HFFc6 (cell line): ENCODE measurements around the gene TUBA4A. TPM values are rescaled to one million over a fixed set of nuclear protein-coding genes. Genes with fewer than 3 reads are reported as not detected.
"Not testable (repeated sequence)": the region's sequence is repeated elsewhere in the genome, so short reads cannot be mapped to it uniquely, and the experiment has no call there.

Source experiments
- DNase-seq: peaks from one replicate; pipeline ENCODE4 v3.0.0-alpha.2; 2018
- H3K27ac Mint-ChIP-seq: 2 replicates; pipeline ENCODE4 v1.8.0; 2020; ENCODE audit warnings: mild to moderate bottlenecking, mixed read lengths
- H3K27me3 Mint-ChIP-seq: 2 replicates; pipeline ENCODE4 v1.8.0; 2021; ENCODE audit warnings: mild to moderate bottlenecking, moderate library complexity, mixed read lengths; ENCODE audit not compliant: insufficient read depth
- H3K36me3 Mint-ChIP-seq: 2 replicates; pipeline ENCODE4 v1.8.0; 2021; ENCODE audit warnings: low read depth, mixed read lengths
- H3K4me1 Mint-ChIP-seq: 2 replicates; pipeline ENCODE4 v1.8.0; 2020; ENCODE audit warnings: low read depth, mixed read lengths
- H3K4me3 Mint-ChIP-seq: 2 replicates; pipeline ENCODE4 v1.8.0; 2020; ENCODE audit warnings: mild to moderate bottlenecking, moderate library complexity, mixed read lengths
- H3K9me3 Mint-ChIP-seq: 2 replicates; pipeline ENCODE4 v1.8.0; 2020; ENCODE audit warnings: mild to moderate bottlenecking, mixed read lengths
- total RNA-seq, 6 experiments: library from RNA; stranded (reverse); fragmentation: NEBNext Ultra II Directional; extraction: Animal tissue kit (Norgen Biotek cat#: 25700); gene quantifications; 2 replicates in 1 of 6; 3 replicates in 5 of 6; pipeline ENCODE4 v1.2.3, GENCODE V29; 2021
- TF ChIP-seq, protein P1 (sequence below): fragments of 200-600 bp; sonication (generic); IDR thresholded peaks from 2 replicates; pipeline ENCODE4 v1.5.0; 2021; ENCODE audit warnings: antibody characterized with exemption, mild to moderate bottlenecking

Gene TUBA4A
- total RNA-seq, 6 experiments from 2014 or later: 40.4 to 66.3 (median 48.2) TPM

DNA sequence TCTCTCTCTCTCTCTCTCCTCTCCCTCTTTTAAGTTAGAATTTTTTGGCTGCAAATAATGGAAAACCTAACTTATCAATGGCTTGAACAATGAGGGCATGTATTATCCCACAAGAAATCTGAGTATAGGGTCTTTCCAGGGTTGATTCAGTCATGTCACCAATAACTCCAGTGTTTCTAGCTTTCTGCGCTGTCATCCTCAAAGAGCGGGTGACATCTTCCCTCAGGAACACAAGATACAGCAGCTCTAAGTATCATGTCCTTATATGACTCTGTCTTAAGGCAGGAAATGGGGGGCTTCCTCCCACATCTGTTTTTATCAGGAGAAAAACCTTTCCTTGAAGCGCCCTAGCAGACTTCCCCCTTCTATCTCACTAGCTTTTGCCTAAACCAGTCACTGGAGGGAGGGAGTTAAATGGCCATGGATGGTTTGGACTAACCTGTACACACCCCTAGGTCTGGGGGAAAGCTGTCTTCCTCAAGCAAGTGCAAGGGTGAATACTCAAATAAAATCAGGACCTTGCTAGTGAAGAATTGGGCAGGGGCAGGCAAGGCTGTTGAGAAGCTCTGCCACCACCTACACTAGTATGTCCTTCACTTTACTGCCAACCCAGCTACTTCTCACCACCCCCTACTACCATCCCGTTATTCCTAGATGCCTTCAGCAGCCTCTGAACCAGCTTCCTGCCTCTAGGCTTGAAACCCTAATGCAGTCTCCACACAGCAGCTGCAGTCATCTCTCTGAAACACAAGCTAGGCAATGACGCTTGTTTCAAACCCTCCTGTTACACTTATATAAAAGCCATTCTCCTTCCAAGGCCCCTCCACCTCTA lies 7.5 kb upstream of the TUBA4A start:
- H3K27ac Mint-ChIP-seq: no peak overlapping the region
- H3K4me1 Mint-ChIP-seq: peaks cover 6% of the 10 kb centered on the region; the same call in 1 of the 2 replicates
- H3K9me3 Mint-ChIP-seq: no peaks in the 10 kb centered on the region
- no peak overlapping the region for H3K4me3 Mint-ChIP-seq
- H3K27me3 Mint-ChIP-seq: peaks cover 29% of the 10 kb centered on the region
- H3K36me3 Mint-ChIP-seq: no peaks in the 10 kb centered on the region
- DNase-seq: no peak
- TF ChIP-seq, protein P1, sequence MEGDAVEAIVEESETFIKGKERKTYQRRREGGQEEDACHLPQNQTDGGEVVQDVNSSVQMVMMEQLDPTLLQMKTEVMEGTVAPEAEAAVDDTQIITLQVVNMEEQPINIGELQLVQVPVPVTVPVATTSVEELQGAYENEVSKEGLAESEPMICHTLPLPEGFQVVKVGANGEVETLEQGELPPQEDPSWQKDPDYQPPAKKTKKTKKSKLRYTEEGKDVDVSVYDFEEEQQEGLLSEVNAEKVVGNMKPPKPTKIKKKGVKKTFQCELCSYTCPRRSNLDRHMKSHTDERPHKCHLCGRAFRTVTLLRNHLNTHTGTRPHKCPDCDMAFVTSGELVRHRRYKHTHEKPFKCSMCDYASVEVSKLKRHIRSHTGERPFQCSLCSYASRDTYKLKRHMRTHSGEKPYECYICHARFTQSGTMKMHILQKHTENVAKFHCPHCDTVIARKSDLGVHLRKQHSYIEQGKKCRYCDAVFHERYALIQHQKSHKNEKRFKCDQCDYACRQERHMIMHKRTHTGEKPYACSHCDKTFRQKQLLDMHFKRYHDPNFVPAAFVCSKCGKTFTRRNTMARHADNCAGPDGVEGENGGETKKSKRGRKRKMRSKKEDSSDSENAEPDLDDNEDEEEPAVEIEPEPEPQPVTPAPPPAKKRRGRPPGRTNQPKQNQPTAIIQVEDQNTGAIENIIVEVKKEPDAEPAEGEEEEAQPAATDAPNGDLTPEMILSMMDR: no peak

DNA sequence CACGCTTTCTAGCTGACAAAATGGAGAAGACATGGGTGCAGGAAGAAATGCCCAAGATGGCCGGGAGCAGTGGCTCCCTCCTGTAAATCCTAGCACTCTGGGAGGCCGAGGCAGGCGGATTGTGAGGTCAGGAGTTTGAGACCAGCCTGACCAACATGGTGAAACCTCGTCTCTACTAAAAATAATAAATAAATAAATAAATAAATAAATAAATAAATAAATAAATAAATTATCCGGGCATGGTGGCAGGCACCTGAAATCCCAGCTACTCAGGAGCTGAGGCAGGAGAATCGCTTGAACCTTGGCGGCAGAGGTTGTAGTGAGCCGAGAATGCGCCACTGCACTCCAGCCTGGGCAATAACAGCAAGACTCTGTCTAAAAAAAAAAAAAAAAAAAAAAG lies 5.2 kb upstream of the TUBA4A start:
- not testable (repeated sequence) for DNase-seq, H3K4me3 Mint-ChIP-seq, H3K36me3 Mint-ChIP-seq, H3K9me3 Mint-ChIP-seq, H3K27ac Mint-ChIP-seq
- Mint-ChIP-seq H3K4me1 (peaks cover 13% of the 10 kb centered on the region), H3K27me3 (peaks cover 22% of the 10 kb centered on the region)

DNA sequence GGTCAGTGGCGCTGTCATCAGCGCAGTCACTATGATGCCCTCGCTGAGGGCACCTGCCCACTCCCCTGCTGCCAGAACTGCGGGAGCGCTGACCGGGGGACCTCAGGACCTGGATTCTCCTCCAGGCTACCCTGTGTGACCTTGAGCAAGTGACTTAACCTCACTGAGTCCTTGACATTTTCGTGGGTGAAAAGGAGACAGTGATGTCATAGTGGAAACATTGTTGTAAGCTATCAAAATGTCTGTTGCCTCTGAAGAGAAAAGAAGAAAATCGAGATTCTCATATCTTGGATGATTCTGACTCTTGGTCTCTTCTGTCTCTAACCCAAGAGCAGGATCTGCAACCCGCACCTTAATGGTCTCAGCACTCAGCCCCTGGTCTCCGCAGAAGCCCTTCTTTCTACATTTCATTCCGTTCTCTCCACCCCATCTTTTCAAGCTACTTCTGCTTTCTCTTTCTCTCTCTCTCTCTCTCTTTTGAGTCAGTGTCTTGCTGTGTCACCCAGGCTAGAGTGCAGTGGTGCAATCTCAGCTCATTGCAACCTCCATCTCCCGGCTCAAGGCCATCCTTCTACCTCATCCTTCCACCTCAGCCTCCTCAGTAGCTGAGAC lies 978 bp upstream of the TUBA4A start:
- DNase-seq: peak; percentile 28
- Mint-ChIP-seq H3K36me3 (peaks cover 15% of the 10 kb centered on the region; the same call in 1 of the 2 replicates), H3K4me3 (peak overlapping the region; percentile 74), H3K9me3 (no peaks in the 10 kb centered on the region), H3K27ac (peak overlapping the region; percentile 11; the same call in 1 of the 2 replicates), H3K4me1 (peaks cover 39% of the 10 kb centered on the region), H3K27me3 (peaks cover 13% of the 10 kb centered on the region)
- TF ChIP-seq, protein P1: no peak

DNA sequence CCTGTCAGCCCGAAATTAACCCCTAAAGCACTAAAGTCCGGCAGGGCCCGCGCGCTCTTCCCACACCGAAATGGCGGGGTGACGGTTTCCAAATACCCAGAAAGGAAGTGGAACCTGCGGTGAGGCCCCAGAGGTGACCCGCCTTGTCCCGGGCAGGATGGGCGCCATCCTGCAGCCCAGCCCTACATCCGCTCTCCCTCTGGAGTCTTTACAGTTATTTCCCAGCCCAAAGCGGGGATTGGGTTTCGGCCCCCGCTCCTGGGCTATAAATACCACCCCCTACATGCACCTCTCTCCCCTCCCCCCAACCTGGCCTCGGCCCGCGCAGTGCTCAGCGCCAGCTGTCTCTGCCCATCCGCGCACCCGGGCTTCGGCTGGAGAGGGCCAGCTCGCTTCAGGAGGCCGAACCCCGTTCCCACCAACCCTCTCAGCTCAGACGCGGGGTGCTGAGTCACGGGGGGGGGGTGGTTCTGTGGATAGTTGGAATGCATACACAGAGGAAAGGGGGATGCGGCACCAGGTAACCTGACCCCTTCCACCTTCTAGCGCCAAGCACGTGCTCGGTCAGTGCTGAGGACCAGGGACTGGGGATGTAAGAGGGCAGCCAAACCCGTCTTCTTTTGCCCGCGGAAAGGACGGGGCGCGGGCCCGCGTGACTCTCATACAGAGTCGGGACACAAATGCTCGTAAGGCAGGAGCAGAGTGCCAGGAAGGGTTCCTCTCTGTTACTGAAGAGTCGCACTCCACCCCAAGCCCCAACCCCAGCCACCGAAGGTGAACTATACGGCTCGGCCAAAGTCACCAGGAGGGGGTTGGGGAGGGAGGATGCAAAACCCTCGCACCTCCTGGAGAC lies 592 bp downstream of the TUBA4A start, which contains the start of gene TUBA4B:
Gene TUBA4B, plus strand, starts transcription at position 344 of the 853 bp plus-strand sequence. Its CDS starts 165 bp downstream, at position 509.
- Mint-ChIP-seq H3K27ac (peak within 1 kb of the TSS; percentile 83), H3K36me3 (peaks cover 15% of the 10 kb centered on the region; the same call in 1 of the 2 replicates), H3K9me3 (no peaks in the 10 kb centered on the region), H3K27me3 (peaks cover 10% of the 10 kb centered on the region), H3K4me1 (peaks cover 54% of the 10 kb centered on the region), H3K4me3 (peak within 1 kb of the TSS; percentile 91)
- TF ChIP-seq, protein P1: no peak
- DNase-seq: peak; percentile 35

DNA sequence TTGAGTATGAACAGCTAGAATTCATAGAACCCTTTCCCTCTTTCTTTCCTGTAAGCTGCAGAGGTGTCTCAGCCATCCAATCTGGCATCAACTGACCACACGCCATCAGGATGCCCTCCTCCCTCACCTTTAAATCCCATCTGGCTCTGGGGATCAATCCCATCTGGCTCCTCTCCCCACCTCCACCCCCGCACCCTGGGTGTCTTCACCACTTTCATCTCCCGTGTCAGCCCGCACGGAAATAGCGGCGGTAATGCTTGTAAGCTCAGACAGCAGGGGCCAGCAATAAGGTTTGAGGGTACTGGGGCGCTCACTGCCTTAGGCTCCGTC lies 1.2 kb downstream of the TUBA4A start:
- Mint-ChIP-seq H3K27ac (peak overlapping the region; percentile 83), H3K9me3 (no peaks in the 10 kb centered on the region), H3K4me3 (peak overlapping the region; percentile 91), H3K4me1 (peaks cover 54% of the 10 kb centered on the region), H3K27me3 (peaks cover 10% of the 10 kb centered on the region), H3K36me3 (peaks cover 15% of the 10 kb centered on the region; the same call in 1 of the 2 replicates)
- DNase-seq: no peak
- TF ChIP-seq, protein P1: no peak
